H1 (cell line): ENCODE measurements around the gene PCDHB15. TPM values are rescaled to one million over a fixed set of nuclear protein-coding genes. Genes with fewer than 3 reads are reported as not detected.

Source experiments
- CTCF ChIA-PET: fragments of 300-600 bp; sonication (Branson Sonifier 250); formaldehyde crosslinking; loops from one replicate; lab custom pipeline; 2021; ENCODE audit not compliant: partially characterized antibody; lab: Charles Lee
- POLR2A ChIA-PET: fragments of 300-600 bp; sonication (Branson Sonifier 250); formaldehyde crosslinking; loops from one replicate; lab custom pipeline; 2021; ENCODE audit warnings: inconsistent platforms; ENCODE audit not compliant: partially characterized antibody; lab: Charles Lee
- DNase-seq, 2 experiments: peaks; one replicate each; pipeline versions ENCODE4 v3.0.0 to v3.0.0-alpha.2; 2010 to 2022; ENCODE audit warnings: low spot score in 2 of 2, low read depth in 1 of 2, mixed read lengths in 1 of 2
- FAIRE-seq: peaks from 2 replicates; lab custom pipeline; 2011; peaks lifted over from hg19 to GRCh38; lab: Jason Lieb, UNC
- H2AFZ ChIP-seq: 2 replicates; pipeline ENCODE4 v1.8.1; 2012; ENCODE audit warnings: low read length, inconsistent platforms
- H2AK5ac ChIP-seq: 2 replicates; pipeline ENCODE4 v1.6.1; 2013; ENCODE audit warnings: low read depth, low read length
- H2BK120ac ChIP-seq: replicated peaks from 2 replicates; pipeline ENCODE3; 2013; ENCODE audit warnings: low read depth, low read length, inconsistent platforms
- H2BK12ac ChIP-seq: 2 replicates; pipeline ENCODE4 v1.6.1; 2013; ENCODE audit warnings: low read depth, low read length
- H2BK15ac ChIP-seq: 2 replicates; pipeline ENCODE4 v1.6.1; 2013; ENCODE audit warnings: low read length
- H2BK20ac ChIP-seq: 2 replicates; pipeline ENCODE4 v1.6.1; 2013; ENCODE audit warnings: low read length
- H2BK5ac ChIP-seq: 2 replicates; pipeline ENCODE4 v1.6.1; 2013; ENCODE audit warnings: low read depth, low read length
- H3K14ac ChIP-seq: 2 replicates; pipeline ENCODE4 v1.6.1; 2013; ENCODE audit warnings: inconsistent platforms; ENCODE audit not compliant: insufficient read length
- H3K18ac ChIP-seq: 2 replicates; pipeline ENCODE4 v1.6.1; 2013; ENCODE audit warnings: low read length; ENCODE audit errors: extremely low read depth
- H3K23ac ChIP-seq: 2 replicates; pipeline ENCODE4 v1.6.1; 2013; ENCODE audit warnings: inconsistent platforms; ENCODE audit not compliant: insufficient read length
- H3K23me2 ChIP-seq: 2 replicates; pipeline ENCODE4 v1.6.1; 2013; ENCODE audit warnings: low read depth, low read length
- H3K27ac ChIP-seq: 2 replicates; pipeline ENCODE4 v1.6.1; 2011; ENCODE audit warnings: low read depth, low read length, inconsistent platforms
- H3K27me3 ChIP-seq, 4 experiments: replicated peaks in 1 of 4; 1 replicate in 1 of 4; 2 replicates in 3 of 4; pipeline versions ENCODE4 v1.6.1 to v1.8.1; 2011 to 2013; ENCODE audit warnings: low read length in 3 of 4, mild to moderate bottlenecking in 3 of 4, inconsistent platforms in 2 of 4, mixed read lengths in 2 of 4, moderate library complexity in 1 of 4; ENCODE audit not compliant: control insufficient read depth in 3 of 4, insufficient read depth in 3 of 4; ENCODE audit errors: extremely low read depth in 1 of 4
- H3K36me3 ChIP-seq, 4 experiments: 2 replicates each; pipeline versions ENCODE4 v1.6.1 to v1.8.1; 2011 to 2013; ENCODE audit warnings: mild to moderate bottlenecking in 4 of 4, low read length in 3 of 4, moderate library complexity in 2 of 4, control low read depth in 1 of 4, inconsistent platforms in 1 of 4; ENCODE audit not compliant: insufficient read depth in 4 of 4, control insufficient read depth in 2 of 4
- H3K4ac ChIP-seq: replicated peaks from 2 replicates; pipeline ENCODE3; 2013; ENCODE audit warnings: low read length, low read depth, mixed read lengths, inconsistent platforms; ENCODE audit not compliant: insufficient read length
- H3K4me1 ChIP-seq, 4 experiments: replicated peaks in 1 of 4; 1 replicate in 1 of 4; 2 replicates in 3 of 4; pipeline versions ENCODE4 v1.6.1 to v1.8.1; 2011 to 2013; ENCODE audit warnings: low read length in 3 of 4, inconsistent platforms in 2 of 4, mixed read lengths in 1 of 4; ENCODE audit not compliant: insufficient read depth in 4 of 4, control insufficient read depth in 3 of 4
- H3K4me2 ChIP-seq, 2 experiments: 2 replicates each; pipeline versions ENCODE4 v1.6.1 to v1.8.1; 2011 to 2013; ENCODE audit warnings: low read depth in 2 of 2, low read length in 2 of 2, control low read depth in 1 of 2, inconsistent platforms in 1 of 2, mild to moderate bottlenecking in 1 of 2; ENCODE audit not compliant: insufficient read depth in 1 of 2
- H3K4me3 ChIP-seq, 4 experiments: fragments of 200-600, 300-600 bp in 1 of 4; sonication (generic), shearing (Covaris generic), sonication (Bioruptor Twin) in 1 of 4; 2 replicates each; pipeline versions ENCODE4 v1.5.1 to v1.8.1; 2011 to 2016; ENCODE audit warnings: low read length in 4 of 4, low read depth in 3 of 4, control low read depth in 2 of 4, inconsistent platforms in 2 of 4, mild to moderate bottlenecking in 2 of 4, mixed read lengths in 1 of 4, moderate library complexity in 1 of 4; ENCODE audit not compliant: insufficient read depth in 2 of 4; ENCODE audit errors: extremely low read depth in 1 of 4
- H3K56ac ChIP-seq: replicated peaks from 2 replicates; pipeline ENCODE3; 2013; ENCODE audit warnings: low read depth, mild to moderate bottlenecking, mixed read lengths, low read length, inconsistent platforms; ENCODE audit not compliant: insufficient read length
- H3K79me1 ChIP-seq: 2 replicates; pipeline ENCODE4 v1.6.1; 2013; ENCODE audit warnings: low read depth, low read length, control low read depth
- H3K79me2 ChIP-seq, 2 experiments: 2 replicates each; pipeline versions ENCODE4 v1.6.1 to v1.8.1; 2012 to 2013; ENCODE audit warnings: low read length in 2 of 2, mild to moderate bottlenecking in 2 of 2, inconsistent platforms in 1 of 2; ENCODE audit not compliant: insufficient read depth in 2 of 2, control insufficient read depth in 1 of 2
- H3K9ac ChIP-seq, 4 experiments: replicated peaks in 1 of 4; 1 replicate in 1 of 4; 2 replicates in 3 of 4; pipeline versions ENCODE4 v1.6.1 to v1.8.1; 2011 to 2013; ENCODE audit warnings: low read depth in 3 of 4, low read length in 3 of 4, control low read depth in 2 of 4, mild to moderate bottlenecking in 2 of 4, moderate library complexity in 2 of 4, inconsistent platforms in 1 of 4; ENCODE audit errors: extremely low read depth in 1 of 4
- H3K9me3 ChIP-seq, 2 experiments: 2 replicates each; pipeline versions ENCODE4 v1.6.1 to v1.8.1; 2012 to 2013; ENCODE audit warnings: mild to moderate bottlenecking in 2 of 2, moderate library complexity in 2 of 2, control low read depth in 1 of 2, inconsistent platforms in 1 of 2, low read depth in 1 of 2, low read length in 1 of 2, mixed read lengths in 1 of 2; ENCODE audit not compliant: insufficient read depth in 2 of 2
- H4K20me1 ChIP-seq, 2 experiments: replicated peaks in 1 of 2; 2 replicates each; pipeline versions ENCODE3 to v1.8.1; 2011 to 2013; ENCODE audit warnings: inconsistent platforms in 2 of 2, low read length in 2 of 2, mild to moderate bottlenecking in 1 of 2; ENCODE audit not compliant: insufficient read depth in 2 of 2, control insufficient read depth in 1 of 2
- H4K5ac ChIP-seq: 2 replicates; pipeline ENCODE4 v1.6.1; 2013; ENCODE audit warnings: low read length, low read depth, mixed read lengths, inconsistent platforms; ENCODE audit not compliant: insufficient read length
- H4K8ac ChIP-seq: 2 replicates; pipeline ENCODE4 v1.8.0; 2013; ENCODE audit warnings: mild to moderate bottlenecking, moderate library complexity, low read length, inconsistent platforms; ENCODE audit not compliant: insufficient read depth; ENCODE audit errors: extremely low read depth
- H4K91ac ChIP-seq: replicated peaks from 2 replicates; pipeline ENCODE3; 2013; ENCODE audit warnings: low read length, mixed read lengths, inconsistent platforms; ENCODE audit not compliant: insufficient read length
- EGR1 ChIP-seq: IDR thresholded peaks from 2 replicates; pipeline ENCODE4 v1.6.1; 2011; ENCODE audit warnings: low read depth, low read length, borderline replicate concordance
- NANOG ChIP-seq: IDR thresholded peaks from 2 replicates; pipeline ENCODE4 v1.6.1; 2011; ENCODE audit warnings: low read length, low read depth, mild to moderate bottlenecking, inconsistent platforms; ENCODE audit not compliant: insufficient read depth, poor library complexity, severe bottlenecking
- POU5F1 ChIP-seq: IDR thresholded peaks from 2 replicates; pipeline ENCODE4 v1.6.1; 2011; ENCODE audit warnings: low read depth, mild to moderate bottlenecking, low read length, moderate library complexity
- RAD21 ChIP-seq, 2 experiments: IDR thresholded peaks in 1 of 2; conservative IDR thresholded peaks in 1 of 2; 2 replicates each; pipeline ENCODE4 v1.6.1; 2011; ENCODE audit warnings: low read depth in 2 of 2, low read length in 2 of 2, improper control_type of control experiment in 1 of 2, inconsistent platforms in 1 of 2, mild to moderate bottlenecking in 1 of 2, moderate library complexity in 1 of 2
- RNF2 ChIP-seq: fragments of 200-900, 300-1000 bp; sonication (generic); IDR thresholded peaks from 2 replicates; pipeline ENCODE4 v1.7.1; 2016; ENCODE audit warnings: borderline replicate concordance, low read depth, mild to moderate bottlenecking, antibody characterized with exemption, low read length; ENCODE audit not compliant: poor library complexity, severe bottlenecking; ENCODE audit errors: missing control alignments
- SIN3A ChIP-seq, 2 experiments: IDR thresholded peaks in 1 of 2; conservative IDR thresholded peaks in 1 of 2; 2 replicates each; pipeline ENCODE4 v1.6.1; 2011 to 2012; ENCODE audit warnings: low read length in 2 of 2, improper control_type of control experiment in 1 of 2, low read depth in 1 of 2, mild to moderate bottlenecking in 1 of 2
- SIRT6 ChIP-seq: IDR thresholded peaks from one replicate; pipeline ENCODE4 v1.7.1; 2012; ENCODE audit warnings: low read length, inconsistent platforms
- SIX5 ChIP-seq: IDR thresholded peaks from 2 replicates; pipeline ENCODE4 v1.6.1; 2011; ENCODE audit warnings: mild to moderate bottlenecking, low read depth, low read length
- ZNF274 ChIP-seq: IDR thresholded peaks from 2 replicates; pipeline ENCODE4 v1.7.0; 2012; ENCODE audit warnings: low read length, borderline replicate concordance; ENCODE audit errors: extremely low read depth
- polyA plus RNA-seq, 7 experiments: library from polyadenylated mRNA; depleted of rRNA in 3 of 7; stranded (reverse) in 5 of 7; unstranded in 2 of 7; fragments of >200 nt in 5 of 7; fragments of 200-250 nt in 2 of 7; gene quantifications; 1 replicate in 5 of 7; 2 replicates in 1 of 7; 4 replicates in 1 of 7; pipeline versions ENCODE4 v1.2.1 to v1.2.3, GENCODE V29; 2011 to 2013; ENCODE audit warnings: missing spikeins in 2 of 7, mixed read lengths in 2 of 7
- total RNA-seq: library from RNA; stranded (reverse); fragmentation: NEBNext Ultra II Directional; extraction: Animal tissue kit (Norgen Biotek cat#: 25700); gene quantifications from 2 replicates; pipeline ENCODE4 v1.2.1, GENCODE V29; 2021
- TF ChIP-seq, protein P1 (sequence below): IDR thresholded peaks from 2 replicates; pipeline ENCODE4 v1.6.1; 2011; ENCODE audit warnings: low read depth, mild to moderate bottlenecking, low read length; ENCODE audit not compliant: insufficient read depth

Gene PCDHB15
- total and polyA plus RNA-seq, 2 of the 8 experiments (the other 6 are each of a cell fraction or from before 2014, with no cell fraction given), result 2.8 to 4.0 TPM

DNA sequence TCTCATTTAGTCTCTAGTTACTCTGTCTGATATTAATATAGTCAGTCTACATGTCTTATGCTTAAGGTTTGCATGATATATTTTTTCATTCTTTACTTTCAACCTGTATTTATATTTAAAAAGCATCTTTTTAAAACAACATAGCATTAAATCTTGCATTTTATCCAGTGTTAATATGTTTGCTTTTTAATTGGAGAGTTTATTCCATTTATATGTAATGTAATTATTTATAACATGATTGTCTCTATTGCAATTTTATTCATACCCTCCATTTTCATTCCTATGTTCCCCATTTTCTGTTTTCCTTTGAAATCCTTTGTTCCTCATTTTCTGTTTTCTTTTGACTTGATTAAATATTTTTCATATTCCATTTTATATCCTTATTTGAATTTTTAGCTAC, 13.3 kb downstream of the PCDHB15 start:
- H2BK20ac ChIP-seq, result no peak overlapping the region
- H3K36me3 ChIP-seq, result peaks cover 0 to 2% (median 0%) of the 10 kb centered on the region in 4 experiments; a peak in 2 of 8 replicates
- H2BK12ac ChIP-seq, result no peak overlapping the region
- H4K5ac ChIP-seq, result no peak overlapping the region
- H4K8ac ChIP-seq, result no peak overlapping the region
- H3K4ac ChIP-seq, result no peak overlapping the region
- H3K27ac ChIP-seq, result no peak overlapping the region
- no peak overlapping the region for H3K9ac ChIP-seq
- H3K4me2 ChIP-seq, result no peak overlapping the region
- H2BK5ac ChIP-seq, result no peak overlapping the region
- no peaks in the 10 kb centered on the region for H4K20me1 ChIP-seq
- no peaks in the 10 kb centered on the region for H3K79me2 ChIP-seq
- H4K91ac ChIP-seq, result no peak overlapping the region
- H3K79me1 ChIP-seq, result no peaks in the 10 kb centered on the region
- TF ChIP-seq ZNF274 (no peak), EGR1 (no peak), SIRT6 (no peak), SIX5 (no peak), POU5F1 (no peak), SIN3A (conservative IDR thresholded peaks at IDR 0.05 in 1 of 2, IDR thresholded peaks at IDR 0.05 in 1 of 2; ENCODE audit: low read depth in 1 of 2, low read length in 2 of 2) (no peak), RNF2 (no peak), RAD21 (IDR thresholded peaks at IDR 0.05 in 1 of 2, conservative IDR thresholded peaks at IDR 0.05 in 1 of 2; ENCODE audit: low read depth in 2 of 2, low read length in 2 of 2) (no peak), NANOG (no peak)
- TF ChIP-seq, protein P1, sequence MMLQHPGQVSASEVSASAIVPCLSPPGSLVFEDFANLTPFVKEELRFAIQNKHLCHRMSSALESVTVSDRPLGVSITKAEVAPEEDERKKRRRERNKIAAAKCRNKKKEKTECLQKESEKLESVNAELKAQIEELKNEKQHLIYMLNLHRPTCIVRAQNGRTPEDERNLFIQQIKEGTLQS, result no peak
- H2BK15ac ChIP-seq, result no peak overlapping the region
- ChIA-PET CTCF (no interaction called here), POLR2A (no interaction called here)
- DNase-seq (no peak), FAIRE-seq (no peak)
- H3K23me2 ChIP-seq, result no peaks in the 10 kb centered on the region
- H2AK5ac ChIP-seq, result no peak overlapping the region
- no peak overlapping the region for H3K4me3 ChIP-seq
- H2BK120ac ChIP-seq, result no peak overlapping the region
- no peak overlapping the region for H3K56ac ChIP-seq
- H2AFZ ChIP-seq, result no peak overlapping the region
- H3K14ac ChIP-seq, result no peak overlapping the region
- peaks cover 56 to 76% of the 10 kb centered on the region in 2 experiments for H3K9me3 ChIP-seq
- H3K23ac ChIP-seq, result no peak overlapping the region
- no peaks in the 10 kb centered on the region for H3K4me1 ChIP-seq
- H3K18ac ChIP-seq, result no peak overlapping the region
- H3K27me3 ChIP-seq, result peaks cover 0 to 2% (median 0%) of the 10 kb centered on the region in 4 experiments; a peak in 1 of 7 replicates
